HepG2 (cell line): Measurements from ENCODE around the gene MRM2. TPM values are rescaled to one million over a fixed set of nuclear protein-coding genes. Genes with fewer than 3 reads are reported as not detected.

Experiments used
- CREBL2 ChIP-seq: sonication (generic); formaldehyde crosslinking; IDR thresholded peaks from 2 replicates; pipeline ENCODE4 v1.8.1; 2023; ENCODE audit warnings: missing genetic modification reagents, mild to moderate bottlenecking, borderline replicate concordance
- CTCF ChIP-seq: sonication (generic); formaldehyde crosslinking; IDR thresholded peaks from 2 replicates; pipeline ENCODE4 v1.5.0; 2020; ENCODE audit warnings: mild to moderate bottlenecking, missing genetic modification reagents, moderate library complexity
- DRAP1 ChIP-seq: IDR thresholded peaks from 2 replicates; pipeline ENCODE4 v1.6.1; 2016; ENCODE audit warnings: missing genetic modification reagents, missing compliant biosample characterization
- E2F5 ChIP-seq: sonication (generic); formaldehyde crosslinking; conservative IDR thresholded peaks from 2 replicates; pipeline ENCODE4 v1.4.0; 2020; ENCODE audit warnings: missing genetic modification reagents
- KAT8 ChIP-seq: IDR thresholded peaks from 2 replicates; pipeline ENCODE4 v1.6.1; 2016; ENCODE audit warnings: missing genetic modification reagents, missing compliant biosample characterization
- KDM5A ChIP-seq: fragments of 200-600 bp; sonication (generic); IDR thresholded peaks from 2 replicates; pipeline ENCODE4 v1.7.0; 2018; ENCODE audit warnings: antibody characterized with exemption, mild to moderate bottlenecking, low read length, borderline replicate concordance
- MYC ChIP-seq: sonication (generic); formaldehyde crosslinking; IDR thresholded peaks from 2 replicates; pipeline ENCODE4 v1.9.0; 2021; ENCODE audit warnings: missing genetic modification reagents, borderline replicate concordance
- PLSCR1 ChIP-seq: sonication (generic); formaldehyde crosslinking; IDR thresholded peaks from 2 replicates; pipeline ENCODE4 v1.5.0; 2020; ENCODE audit warnings: missing genetic modification reagents, mild to moderate bottlenecking, borderline replicate concordance
- POGK ChIP-seq: sonication (generic); formaldehyde crosslinking; conservative IDR thresholded peaks from 2 replicates; pipeline ENCODE4 v1.8.0; 2022; ENCODE audit warnings: mild to moderate bottlenecking, moderate library complexity, missing genetic modification reagents
- TAF15 ChIP-seq: fragments of 200-400 bp; formaldehyde crosslinking; IDR thresholded peaks from one replicate; pipeline ENCODE4 v1.6.1; 2018; ENCODE audit warnings: mild to moderate bottlenecking, low read depth, low read length; ENCODE audit not compliant: poor library complexity, severe bottlenecking
- THAP11 ChIP-seq: IDR thresholded peaks from 2 replicates; pipeline ENCODE4 v1.6.1; 2016; ENCODE audit warnings: missing biosample characterization, missing genetic modification reagents
- THAP8 ChIP-seq: sonication (generic); formaldehyde crosslinking; IDR thresholded peaks from 2 replicates; pipeline ENCODE4 v1.5.1; 2020; ENCODE audit warnings: missing genetic modification reagents, mild to moderate bottlenecking, borderline replicate concordance
- ZBED4 ChIP-seq: sonication (generic); formaldehyde crosslinking; IDR thresholded peaks from 2 replicates; pipeline ENCODE4 v1.4.0; 2020; ENCODE audit warnings: missing genetic modification reagents, borderline replicate concordance
- ZBTB25 ChIP-seq: IDR thresholded peaks from 2 replicates; pipeline ENCODE4 v1.6.1; 2018; ENCODE audit warnings: missing genetic modification reagents
- polyA plus RNA-seq, 8 experiments: library from polyadenylated mRNA; depleted of rRNA in 3 of 8; stranded (reverse) in 7 of 8; unstranded in 1 of 8; fragments of >200 nt; fragmentation: Illumina TruSeq in 4 of 8; extraction: Trizol in 4 of 8; gene quantifications; 2 replicates each; pipeline versions ENCODE4 v1.2.1 to v1.2.3, GENCODE V29; 2011 to 2016; ENCODE audit warnings: low read depth in 4 of 8, missing spikeins in 1 of 8, mixed read lengths in 1 of 8; ENCODE audit not compliant: insufficient read depth in 1 of 8
- total RNA-seq, 5 experiments: library from RNA; depleted of rRNA; stranded (reverse); fragments of >200 nt; fragmentation: Illumina TruSeq; extraction: Trizol; gene quantifications; 2 replicates each; pipeline ENCODE4 v1.2.3, GENCODE V29; 2016; ENCODE audit warnings: low read depth in 1 of 5

Gene MRM2
- total and polyA plus RNA-seq, 2 of the 13 experiments (the other 11 are each of a cell fraction or from before 2014, with no cell fraction given): 13.2 to 34.2 TPM

- TF ChIP-seq CTCF (CRISPR knock-in tag) (peak; percentile 44), ZBTB25 (CRISPR knock-in tag) (0 out of 2 replicates have a peak, but pooled peaks have one; percentile 27), THAP8 (CRISPR knock-in tag) (0 out of 2 replicates have a peak, but pooled peaks have one; percentile 50), TAF15 (peak; percentile 91), POGK (peak; percentile 88), CREBL2 (CRISPR knock-in tag) (peak; percentile 94), THAP11 (peak; percentile 88), PLSCR1 (no peak), DRAP1 (CRISPR knock-in tag) (peak; percentile 78), E2F5 (CRISPR knock-in tag) (peak; percentile 97), KAT8 (CRISPR knock-in tag) (peak; percentile 96), KDM5A (peak; percentile 93), MYC (CRISPR knock-in tag) (peak; percentile 88), ZBED4 (CRISPR knock-in tag) (peak; percentile 40; the same call in 1 of the 2 replicates)
Observed at GRCh38 chr7:2241580-2242540, at the start of gene MRM2, which contains the start of gene NUDT1 (continued).
